Mammary epithelial cell (primary cell): ENCODE results near the gene DNAJA3.

Experiments used
- EZH2 ChIP-seq: IDR thresholded peaks from 2 replicates; pipeline ENCODE4 v1.6.1; 2012; ENCODE audit warnings: low read length, inconsistent platforms, borderline replicate concordance
- TF ChIP-seq, protein P1 (sequence below), 2 donors: IDR thresholded peaks in 1 of 2; conservative IDR thresholded peaks in 1 of 2; 2 replicates each; pipeline ENCODE4 v1.5.1; 2011 to 2012; ENCODE audit warnings: inconsistent platforms in 2 of 2, low read length in 2 of 2, mild to moderate bottlenecking in 2 of 2, control low read depth in 1 of 2, low read depth in 1 of 2; ENCODE audit not compliant: insufficient read depth in 1 of 2; ENCODE audit errors: extremely low read depth in 1 of 2

GRCh38 chr16:4467916-4468315 lies 42.2 kb downstream of the DNAJA3 start:
- TF ChIP-seq, protein P1, sequence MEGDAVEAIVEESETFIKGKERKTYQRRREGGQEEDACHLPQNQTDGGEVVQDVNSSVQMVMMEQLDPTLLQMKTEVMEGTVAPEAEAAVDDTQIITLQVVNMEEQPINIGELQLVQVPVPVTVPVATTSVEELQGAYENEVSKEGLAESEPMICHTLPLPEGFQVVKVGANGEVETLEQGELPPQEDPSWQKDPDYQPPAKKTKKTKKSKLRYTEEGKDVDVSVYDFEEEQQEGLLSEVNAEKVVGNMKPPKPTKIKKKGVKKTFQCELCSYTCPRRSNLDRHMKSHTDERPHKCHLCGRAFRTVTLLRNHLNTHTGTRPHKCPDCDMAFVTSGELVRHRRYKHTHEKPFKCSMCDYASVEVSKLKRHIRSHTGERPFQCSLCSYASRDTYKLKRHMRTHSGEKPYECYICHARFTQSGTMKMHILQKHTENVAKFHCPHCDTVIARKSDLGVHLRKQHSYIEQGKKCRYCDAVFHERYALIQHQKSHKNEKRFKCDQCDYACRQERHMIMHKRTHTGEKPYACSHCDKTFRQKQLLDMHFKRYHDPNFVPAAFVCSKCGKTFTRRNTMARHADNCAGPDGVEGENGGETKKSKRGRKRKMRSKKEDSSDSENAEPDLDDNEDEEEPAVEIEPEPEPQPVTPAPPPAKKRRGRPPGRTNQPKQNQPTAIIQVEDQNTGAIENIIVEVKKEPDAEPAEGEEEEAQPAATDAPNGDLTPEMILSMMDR (conservative IDR thresholded peaks at IDR 0.05 in 1 of 2, IDR thresholded peaks at IDR 0.05 in 1 of 2; ENCODE audit: extremely low read depth in 1 of 2, insufficient read depth in 1 of 2, low read depth in 1 of 2, low read length in 2 of 2) = no peak
- no peak for TF ChIP-seq EZH2
